22Rv1 (cell line): ENCODE data around the gene TRIM9.

ENCODE experiments used
- H3K27ac ChIP-seq: fragments of 450-650 bp; 2 replicates; pipeline ENCODE4 v1.5.1; 2017
- CTCF ChIP-seq: fragments of 450-650 bp; IDR thresholded peaks from 2 replicates; pipeline ENCODE4 v1.5.1; 2017; ENCODE audit warnings: mild to moderate bottlenecking
- ZFX ChIP-seq: fragments of 450-650 bp; IDR thresholded peaks from 2 replicates; pipeline ENCODE4 v1.6.1; 2017; ENCODE audit warnings: antibody characterized with exemption, borderline replicate concordance

TRIM9 gene

GRCh38 chr14:51059032-51059431 is 35.9 kb downstream of the TRIM9 start:
- TF ChIP-seq CTCF = no peak
- TF ChIP-seq ZFX = no peak
- H3K27ac ChIP-seq = no peak overlapping the region

GRCh38 chr14:51058382-51058781 is 36.5 kb downstream of the TRIM9 start:
- no peak for TF ChIP-seq CTCF
- TF ChIP-seq ZFX = no peak
- no peak overlapping the region for H3K27ac ChIP-seq

- TF ChIP-seq ZFX (no peak), CTCF (no peak)
Observed at GRCh38 chr14:51056421-51056820, 38.5 kb downstream of the TRIM9 start.

DNA sequence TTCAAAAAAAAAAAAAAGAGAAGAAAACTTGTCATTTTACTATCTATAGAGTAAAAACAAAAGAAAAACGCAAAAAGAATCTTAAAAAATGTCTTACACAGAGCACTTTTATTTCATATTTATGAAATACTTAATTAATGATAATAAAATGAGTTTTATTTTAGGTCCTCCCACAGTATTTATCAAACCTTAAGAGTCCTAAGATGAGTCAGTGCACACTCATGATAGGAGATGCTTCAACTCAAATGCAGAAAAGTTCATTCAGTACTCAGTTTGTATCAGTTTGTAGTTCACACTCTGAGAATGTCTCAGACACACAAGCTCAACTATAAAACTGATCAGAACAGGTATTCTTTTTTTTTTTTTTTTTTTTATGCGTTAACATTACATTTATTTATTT is 41.7 kb downstream of the TRIM9 start:
- no peak for TF ChIP-seq ZFX
- TF ChIP-seq CTCF = no peak
- no peak overlapping the region for H3K27ac ChIP-seq

More at GRCh38 chr14:51056421-51056820, 38.5 kb downstream of the TRIM9 start:
- H3K27ac ChIP-seq = no peak overlapping the region

- TF ChIP-seq ZFX = no peak
- TF ChIP-seq CTCF = no peak
- H3K27ac ChIP-seq = no peak overlapping the region
Observed at GRCh38 chr14:51044961-51045360, 49.9 kb downstream of the TRIM9 start.

DNA sequence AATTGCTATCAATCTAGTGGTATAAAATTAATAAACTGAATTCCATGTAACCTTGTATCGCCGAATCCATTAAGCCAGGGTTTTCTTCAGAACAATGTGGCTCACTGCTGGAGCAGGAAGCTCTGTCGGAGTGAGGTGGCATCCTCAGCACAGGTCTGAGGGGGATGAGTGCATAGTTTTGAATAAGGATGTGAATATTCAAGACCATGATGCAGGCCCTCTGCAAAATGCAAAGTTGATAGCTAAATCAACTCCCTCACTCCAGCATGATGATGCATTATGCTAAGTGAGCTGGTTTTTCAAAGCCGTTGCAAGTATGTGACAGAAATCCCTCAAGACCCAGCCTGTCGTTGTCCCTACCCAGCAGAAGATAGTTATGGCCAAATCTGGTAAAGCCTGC is 53.0 kb downstream of the TRIM9 start:
- TF ChIP-seq CTCF (no peak), ZFX (no peak)
- H3K27ac ChIP-seq = no peak overlapping the region

DNA sequence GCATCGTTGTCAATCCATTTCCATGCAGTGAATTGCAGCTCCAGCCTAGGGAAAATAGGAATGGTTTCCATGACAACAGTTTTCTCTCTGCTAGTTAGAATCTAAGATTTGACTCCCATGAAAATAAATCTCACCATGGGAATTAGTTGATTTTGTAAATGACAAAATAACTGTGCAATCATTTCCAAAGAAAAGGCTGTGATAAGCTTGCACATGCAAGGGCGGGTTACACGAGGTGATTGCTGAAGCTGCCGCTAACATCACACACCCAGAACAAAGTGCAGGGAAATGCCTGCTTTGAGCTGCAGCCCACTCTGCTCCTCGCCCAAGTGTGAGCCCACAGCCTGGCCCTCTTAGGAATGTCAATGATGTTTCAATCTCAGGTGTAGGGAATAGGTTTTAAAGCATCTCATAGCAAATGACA is 53.8 kb downstream of the TRIM9 start:
- H3K27ac ChIP-seq = no peak overlapping the region
- no peak for TF ChIP-seq ZFX
- TF ChIP-seq CTCF = no peak
